Measurements from ENCODE around the gene CCND1.
"Not testable (repeated sequence)": the region's sequence is repeated elsewhere in the genome, so short reads cannot be mapped to it uniquely, and the experiment has no call there.

CCND1 gene

GRCh38 chr11:69694781-69695180, 53.8 kb downstream of the CCND1 start:
- no peak for DNase-seq

GRCh38 chr11:69695581-69695980, 54.6 kb downstream of the CCND1 start:
- DNase-seq: no peak

DNA sequence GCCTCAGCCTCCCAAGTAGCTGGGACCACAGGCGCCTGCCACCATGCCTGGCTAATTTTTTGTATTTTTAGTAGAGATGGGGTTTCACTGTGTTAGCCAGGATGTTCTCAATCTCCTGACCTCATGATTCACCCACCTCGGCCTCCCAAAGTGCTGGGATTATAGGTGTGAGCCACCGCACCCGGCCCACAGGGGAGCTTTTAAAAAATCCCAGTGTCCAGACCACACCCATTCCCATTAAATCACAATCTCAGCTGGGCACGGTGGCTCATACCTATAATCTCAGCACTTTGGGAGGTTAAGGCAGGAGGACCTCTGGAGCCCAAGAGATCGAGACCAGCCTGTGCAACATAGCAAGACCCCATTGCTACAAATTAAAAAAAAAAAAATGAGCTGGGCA, 55.0 kb downstream of the CCND1 start:
- DNase-seq: not testable (repeated sequence)

DNA sequence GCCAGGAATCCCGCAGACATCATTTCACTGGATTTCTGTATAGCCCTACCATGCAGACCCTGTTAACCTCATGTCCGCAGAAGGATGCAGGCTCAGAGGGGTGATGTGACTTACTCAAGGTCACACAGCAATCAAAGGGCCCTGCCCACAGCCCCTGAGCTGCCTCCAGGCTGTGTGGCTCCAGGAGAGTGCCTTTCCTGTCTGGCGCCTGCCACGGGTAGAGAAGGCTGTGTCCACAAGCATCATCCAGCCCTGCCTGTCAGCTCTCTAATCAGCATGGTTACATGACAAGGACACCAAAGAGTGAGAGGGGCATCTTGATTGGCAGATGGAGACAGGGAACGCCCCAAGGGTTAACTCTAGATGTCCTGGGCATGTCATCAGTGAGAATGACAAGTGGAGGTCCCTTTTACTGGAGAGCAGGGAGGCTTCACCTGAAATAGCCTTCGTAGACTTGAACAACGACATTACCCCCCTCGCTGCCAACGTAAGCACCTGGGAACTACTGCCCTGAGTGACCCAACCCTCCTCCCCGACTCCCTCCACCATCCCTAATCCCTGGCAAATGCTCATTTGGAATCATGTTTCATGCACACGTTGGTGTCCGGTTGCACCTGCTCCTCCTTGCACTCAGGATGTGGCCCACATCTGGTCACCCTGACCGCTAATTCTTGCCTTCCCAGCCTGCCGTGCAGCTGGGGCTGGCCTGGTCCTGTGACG, 56.0 kb downstream of the CCND1 start:
- no peak for DNase-seq

- no peak for DNase-seq
Measured at GRCh38 chr11:69697469-69697843, 56.5 kb downstream of the CCND1 start.

- DNase-seq: no peak
Measured at GRCh38 chr11:69697861-69698260, 56.9 kb downstream of the CCND1 start.

DNA sequence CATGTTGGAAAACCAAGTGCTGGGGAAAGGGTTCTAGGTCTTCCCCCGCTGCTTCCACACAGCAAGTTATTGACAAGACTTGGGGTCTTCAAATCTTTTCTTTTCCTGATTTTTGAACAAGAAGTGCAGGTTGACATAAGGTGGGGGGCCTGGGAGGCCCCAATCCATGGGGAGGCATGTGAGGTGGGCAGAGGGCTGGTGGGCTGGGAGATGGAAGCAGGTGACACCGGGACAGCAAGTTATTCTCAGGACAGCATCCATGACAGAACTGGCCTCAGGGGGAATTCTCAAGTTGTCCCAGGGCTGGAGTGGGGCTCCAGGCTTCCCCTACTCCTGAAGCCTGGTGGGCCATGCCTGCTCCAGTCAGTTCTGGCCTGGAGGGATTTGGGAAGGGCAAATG, 57.4 kb downstream of the CCND1 start:
- DNase-seq: no peak

GRCh38 chr11:69699213-69699612, 58.3 kb downstream of the CCND1 start:
- DNase-seq: no peak

- DNase-seq: peak; percentile 68
Measured at GRCh38 chr11:69700278-69701140, 59.6 kb downstream of the CCND1 start.

DNA sequence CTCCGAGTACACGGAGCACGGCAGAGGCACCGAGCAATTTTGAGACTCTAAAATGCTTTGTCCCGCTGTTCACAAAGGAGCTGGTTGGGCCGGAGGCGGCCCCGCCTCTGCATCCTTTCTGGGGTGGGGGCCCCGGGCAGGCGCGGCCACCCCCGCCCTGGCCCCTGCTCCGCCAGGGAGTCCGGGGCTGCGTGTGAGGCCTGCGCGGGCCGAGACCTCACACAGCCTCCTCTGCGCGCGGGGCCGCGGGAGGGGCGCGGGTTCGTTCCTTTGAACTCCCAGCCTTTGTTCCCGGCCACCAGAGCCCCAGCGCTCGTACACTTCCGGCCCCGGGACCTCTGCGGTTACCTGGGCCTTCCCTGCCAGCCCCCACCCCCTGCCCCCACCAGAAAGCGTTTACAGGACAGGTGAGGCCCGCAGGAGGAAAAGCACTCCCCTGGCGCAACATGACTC, 61.3 kb downstream of the CCND1 start:
- no peak for DNase-seq

DNA sequence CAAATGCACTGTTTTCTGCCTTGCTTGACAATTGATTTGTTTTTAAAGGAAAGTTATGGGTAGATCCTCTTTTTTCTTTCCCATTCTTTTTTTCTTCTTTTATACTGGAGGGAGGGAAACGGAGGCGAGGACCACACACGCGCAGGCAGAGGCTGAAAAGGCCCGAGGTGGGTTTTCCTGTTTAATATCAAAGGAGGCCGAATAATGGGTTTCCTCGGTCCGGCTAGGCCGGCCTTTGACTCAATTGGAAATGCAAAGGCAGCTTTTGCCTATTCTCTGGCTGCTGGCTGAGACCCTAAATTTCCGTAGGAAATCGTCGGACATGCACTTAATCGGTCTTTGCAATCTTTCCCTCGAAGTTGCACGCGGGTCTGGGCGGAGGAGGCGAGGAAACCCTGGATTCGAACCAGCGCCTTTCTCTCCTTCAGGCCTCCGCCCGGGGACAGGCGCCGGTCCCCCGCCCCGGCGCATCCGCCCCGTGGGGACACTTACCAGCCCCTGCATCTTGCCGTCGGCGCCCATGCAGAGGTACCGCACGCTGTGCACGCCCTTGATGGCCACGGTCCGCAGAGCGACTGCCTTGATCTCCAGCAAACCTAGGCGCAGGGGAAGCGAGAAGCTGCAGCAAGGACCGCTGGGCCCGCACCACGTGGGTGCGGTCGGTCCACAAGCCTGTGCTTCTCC, 62.0 kb downstream of the CCND1 start:
- DNase-seq: no peak

DNA sequence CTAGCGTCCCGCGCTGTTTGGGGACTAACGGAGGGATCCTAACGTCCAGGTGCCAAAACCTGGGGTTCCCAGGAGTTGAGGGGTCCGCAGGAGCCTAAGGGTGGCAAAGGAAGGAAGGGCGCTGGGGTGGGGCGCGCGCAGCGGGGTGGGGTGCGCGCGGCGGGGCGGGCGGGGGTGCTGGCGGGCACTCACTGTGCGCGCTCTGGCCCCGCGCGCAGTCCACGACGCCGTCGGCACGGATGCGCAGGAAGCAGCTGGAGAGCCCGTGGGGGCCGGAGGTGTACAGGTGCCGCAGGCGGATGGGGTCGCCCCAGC, 62.5 kb downstream of the CCND1 start:
- DNase-seq: no peak

All from fibroblast of skin of scalp (primary cell).